ENCODE results near the gene GPLD1.

The GPLD1 gene

GRCh38 chr6:24445704-24446103 lies 43.7 kb downstream of the GPLD1 start:
- Histone ChIP-seq H3K79me1 (replicated peaks; ENCODE audit: low read length, poor library complexity, severe bottlenecking) (no peaks in the 10 kb centered on the region), H3K27ac (ENCODE audit: low read length, poor library complexity, severe bottlenecking) (no peak overlapping the region), H2AK5ac (ENCODE audit: low read length, severe bottlenecking) (no peak overlapping the region), H2AFZ (ENCODE audit: low read depth, low read length) (no peak overlapping the region), H2BK120ac (ENCODE audit: low read depth, low read length) (no peak overlapping the region), H4K91ac (ENCODE audit: low read length) (no peak overlapping the region), H4K8ac (ENCODE audit: low read length) (no peak overlapping the region), H2BK12ac (ENCODE audit: low read length in 2 of 2) (no peak overlapping the region), H3K23ac (ENCODE audit: low read length in 2 of 2) (no peak overlapping the region), H3K9ac (ENCODE audit: low read length) (no peak overlapping the region), H3K4ac (ENCODE audit: low read depth in 1 of 2, low read length in 2 of 2) (no peak overlapping the region), H3K4me2 (ENCODE audit: low read length, poor library complexity, severe bottlenecking) (no peak overlapping the region), H2BK15ac (ENCODE audit: low read depth, poor library complexity, severe bottlenecking) (no peak overlapping the region), H3K4me1 (ENCODE audit: control insufficient read depth, insufficient read depth, low read depth, low read length) (no peaks in the 10 kb centered on the region), H3K9me3 (ENCODE audit: control insufficient read depth, low read length) (no peaks in the 10 kb centered on the region), H3K18ac (ENCODE audit: low read depth in 1 of 2, low read length in 2 of 2) (no peak overlapping the region), H3K27me3 (ENCODE audit: control insufficient read depth in 1 of 2, insufficient read depth in 1 of 2, low read length in 2 of 2) (peaks cover 0 to 3% of the 10 kb centered on the region in 2 experiments), H2BK5ac (ENCODE audit: low read depth, low read length, poor library complexity, severe bottlenecking) (no peak overlapping the region), H3K36me3 (ENCODE audit: control insufficient read depth in 1 of 2, insufficient read depth in 2 of 2, low read depth in 1 of 2, low read length in 2 of 2) (no peaks in the 10 kb centered on the region), H3K4me3 (ENCODE audit: insufficient read depth in 1 of 2, low read depth in 1 of 2, low read length in 2 of 2) (no peak overlapping the region), H3K14ac (ENCODE audit: low read length in 2 of 2) (no peak overlapping the region)
- no peak for DNase-seq
- 78% methylated on average over 2 of the region's 4 CpGs for WGBS

GRCh38 chr6:24444588-24444987 lies 44.8 kb downstream of the GPLD1 start:
- no peak overlapping the region for H2AK5ac ChIP-seq (ENCODE audit: low read length, severe bottlenecking)
- peaks cover 0 to 3% of the 10 kb centered on the region in 2 experiments for H3K27me3 ChIP-seq (ENCODE audit: control insufficient read depth in 1 of 2, insufficient read depth in 1 of 2, low read length in 2 of 2)
- no peak overlapping the region for H3K4ac ChIP-seq (ENCODE audit: low read depth in 1 of 2, low read length in 2 of 2)
- no peak overlapping the region for H3K4me2 ChIP-seq (ENCODE audit: low read length, poor library complexity, severe bottlenecking)
- H3K18ac ChIP-seq (ENCODE audit: low read depth in 1 of 2, low read length in 2 of 2): no peak overlapping the region
- no peaks in the 10 kb centered on the region for H3K9me3 ChIP-seq (ENCODE audit: control insufficient read depth, low read length)
- H4K8ac ChIP-seq (ENCODE audit: low read length): no peak overlapping the region
- H2BK5ac ChIP-seq (ENCODE audit: low read depth, low read length, poor library complexity, severe bottlenecking): no peak overlapping the region
- no peak overlapping the region for H2BK15ac ChIP-seq (ENCODE audit: low read depth, poor library complexity, severe bottlenecking)
- H4K91ac ChIP-seq (ENCODE audit: low read length): no peak overlapping the region
- no peaks in the 10 kb centered on the region for H3K36me3 ChIP-seq (ENCODE audit: control insufficient read depth in 1 of 2, insufficient read depth in 2 of 2, low read depth in 1 of 2, low read length in 2 of 2)
- H3K23ac ChIP-seq (ENCODE audit: low read length in 2 of 2): no peak overlapping the region
- H3K4me1 ChIP-seq (ENCODE audit: control insufficient read depth, insufficient read depth, low read depth, low read length): no peaks in the 10 kb centered on the region
- 77% methylated on average over 4 of the region's 4 CpGs for WGBS
- no peak overlapping the region for H3K27ac ChIP-seq (ENCODE audit: low read length, poor library complexity, severe bottlenecking)
- DNase-seq: no peak
- H3K14ac ChIP-seq (ENCODE audit: low read length in 2 of 2): no peak overlapping the region
- no peak overlapping the region for H3K9ac ChIP-seq (ENCODE audit: low read length)
- no peaks in the 10 kb centered on the region for H3K79me1 ChIP-seq (replicated peaks; ENCODE audit: low read length, poor library complexity, severe bottlenecking)
- H2AFZ ChIP-seq (ENCODE audit: low read depth, low read length): no peak overlapping the region
- H3K4me3 ChIP-seq (ENCODE audit: insufficient read depth in 1 of 2, low read depth in 1 of 2, low read length in 2 of 2): no peak overlapping the region
- H2BK120ac ChIP-seq (ENCODE audit: low read depth, low read length): no peak overlapping the region
- no peak overlapping the region for H2BK12ac ChIP-seq (ENCODE audit: low read length in 2 of 2)

GRCh38 chr6:24441599-24441904 lies 47.8 kb downstream of the GPLD1 start:
- Histone ChIP-seq H3K4me3 (ENCODE audit: insufficient read depth in 1 of 2, low read depth in 1 of 2, low read length in 2 of 2) (no peak overlapping the region), H3K27ac (ENCODE audit: low read length, poor library complexity, severe bottlenecking) (no peak overlapping the region), H3K4ac (ENCODE audit: low read depth in 1 of 2, low read length in 2 of 2) (no peak overlapping the region), H3K4me1 (ENCODE audit: control insufficient read depth, insufficient read depth, low read depth, low read length) (no peaks in the 10 kb centered on the region), H2AK5ac (ENCODE audit: low read length, severe bottlenecking) (no peak overlapping the region), H2BK15ac (ENCODE audit: low read depth, poor library complexity, severe bottlenecking) (no peak overlapping the region), H3K27me3 (ENCODE audit: control insufficient read depth in 1 of 2, insufficient read depth in 1 of 2, low read length in 2 of 2) (no peaks in the 10 kb centered on the region), H3K4me2 (ENCODE audit: low read length, poor library complexity, severe bottlenecking) (no peak overlapping the region), H3K14ac (ENCODE audit: low read length in 2 of 2) (no peak overlapping the region), H3K9ac (ENCODE audit: low read length) (no peak overlapping the region), H3K9me3 (ENCODE audit: control insufficient read depth, low read length) (no peaks in the 10 kb centered on the region), H3K23ac (ENCODE audit: low read length in 2 of 2) (no peak overlapping the region), H4K91ac (ENCODE audit: low read length) (no peak overlapping the region), H3K36me3 (ENCODE audit: control insufficient read depth in 1 of 2, insufficient read depth in 2 of 2, low read depth in 1 of 2, low read length in 2 of 2) (peaks cover 0 to 8% of the 10 kb centered on the region in 2 experiments), H2BK12ac (ENCODE audit: low read length in 2 of 2) (no peak overlapping the region), H3K79me1 (replicated peaks; ENCODE audit: low read length, poor library complexity, severe bottlenecking) (no peaks in the 10 kb centered on the region), H3K18ac (ENCODE audit: low read depth in 1 of 2, low read length in 2 of 2) (no peak overlapping the region), H2BK5ac (ENCODE audit: low read depth, low read length, poor library complexity, severe bottlenecking) (no peak overlapping the region), H2BK120ac (ENCODE audit: low read depth, low read length) (no peak overlapping the region), H2AFZ (ENCODE audit: low read depth, low read length) (no peak overlapping the region), H4K8ac (ENCODE audit: low read length) (no peak overlapping the region)
- no peak for DNase-seq
- 67% methylated on average over 2 of the region's 3 CpGs for WGBS

- no peak overlapping the region for H3K4me2 ChIP-seq (ENCODE audit: low read length, poor library complexity, severe bottlenecking)
- no peak overlapping the region for H3K4ac ChIP-seq (ENCODE audit: low read depth in 1 of 2, low read length in 2 of 2)
- H3K9ac ChIP-seq (ENCODE audit: low read length): no peak overlapping the region
- H2BK120ac ChIP-seq (ENCODE audit: low read depth, low read length): no peak overlapping the region
- no peak overlapping the region for H2AK5ac ChIP-seq (ENCODE audit: low read length, severe bottlenecking)
- H3K27me3 ChIP-seq (ENCODE audit: control insufficient read depth in 1 of 2, insufficient read depth in 1 of 2, low read length in 2 of 2): no peaks in the 10 kb centered on the region
- no peaks in the 10 kb centered on the region for H3K9me3 ChIP-seq (ENCODE audit: control insufficient read depth, low read length)
- H2BK12ac ChIP-seq (ENCODE audit: low read length in 2 of 2): no peak overlapping the region
- H3K4me1 ChIP-seq (ENCODE audit: control insufficient read depth, insufficient read depth, low read depth, low read length): no peaks in the 10 kb centered on the region
- H4K91ac ChIP-seq (ENCODE audit: low read length): no peak overlapping the region
- H2AFZ ChIP-seq (ENCODE audit: low read depth, low read length): no peak overlapping the region
- H2BK15ac ChIP-seq (ENCODE audit: low read depth, poor library complexity, severe bottlenecking): no peak overlapping the region
- 79% methylated on average over 12 of the region's 16 CpGs for WGBS
- no peak overlapping the region for H3K4me3 ChIP-seq (ENCODE audit: insufficient read depth in 1 of 2, low read depth in 1 of 2, low read length in 2 of 2)
- H3K79me1 ChIP-seq (replicated peaks; ENCODE audit: low read length, poor library complexity, severe bottlenecking): no peaks in the 10 kb centered on the region
- H3K27ac ChIP-seq (ENCODE audit: low read length, poor library complexity, severe bottlenecking): no peak overlapping the region
- peaks cover 0 to 8% of the 10 kb centered on the region in 2 experiments for H3K36me3 ChIP-seq (ENCODE audit: control insufficient read depth in 1 of 2, insufficient read depth in 2 of 2, low read depth in 1 of 2, low read length in 2 of 2)
- no peak overlapping the region for H3K23ac ChIP-seq (ENCODE audit: low read length in 2 of 2)
- H3K14ac ChIP-seq (ENCODE audit: low read length in 2 of 2): no peak overlapping the region
- H3K18ac ChIP-seq (ENCODE audit: low read depth in 1 of 2, low read length in 2 of 2): no peak overlapping the region
- H4K8ac ChIP-seq (ENCODE audit: low read length): no peak overlapping the region
- no peak for DNase-seq
- H2BK5ac ChIP-seq (ENCODE audit: low read depth, low read length, poor library complexity, severe bottlenecking): no peak overlapping the region
Measured at GRCh38 chr6:24440897-24441598, 48.3 kb downstream of the GPLD1 start.

Measured in mesenchymal stem cell (in vitro differentiated cells and primary cell).